ENCODE measurements around the gene UNC5C.

DNA sequence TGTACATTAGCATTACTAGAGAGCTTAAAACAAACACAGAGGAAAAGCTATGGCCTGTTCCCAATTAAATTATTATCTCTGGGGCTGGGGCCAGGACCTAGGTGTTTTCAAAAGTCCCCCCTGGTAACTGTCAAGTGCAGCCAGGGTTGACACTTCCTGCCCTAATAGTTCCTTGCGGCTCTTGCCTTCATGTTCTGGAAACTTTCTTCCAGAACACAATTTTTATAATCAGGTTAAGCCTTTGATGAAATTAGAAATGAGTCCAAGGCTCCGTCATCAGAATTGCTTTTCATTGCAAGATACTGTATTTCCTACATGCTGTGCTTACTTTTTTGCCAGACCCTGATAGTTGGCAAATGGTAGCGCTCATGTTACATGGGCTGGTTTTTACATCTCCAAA lies 229.6 kb downstream of the UNC5C start:
- TF ChIP-seq, protein P1, sequence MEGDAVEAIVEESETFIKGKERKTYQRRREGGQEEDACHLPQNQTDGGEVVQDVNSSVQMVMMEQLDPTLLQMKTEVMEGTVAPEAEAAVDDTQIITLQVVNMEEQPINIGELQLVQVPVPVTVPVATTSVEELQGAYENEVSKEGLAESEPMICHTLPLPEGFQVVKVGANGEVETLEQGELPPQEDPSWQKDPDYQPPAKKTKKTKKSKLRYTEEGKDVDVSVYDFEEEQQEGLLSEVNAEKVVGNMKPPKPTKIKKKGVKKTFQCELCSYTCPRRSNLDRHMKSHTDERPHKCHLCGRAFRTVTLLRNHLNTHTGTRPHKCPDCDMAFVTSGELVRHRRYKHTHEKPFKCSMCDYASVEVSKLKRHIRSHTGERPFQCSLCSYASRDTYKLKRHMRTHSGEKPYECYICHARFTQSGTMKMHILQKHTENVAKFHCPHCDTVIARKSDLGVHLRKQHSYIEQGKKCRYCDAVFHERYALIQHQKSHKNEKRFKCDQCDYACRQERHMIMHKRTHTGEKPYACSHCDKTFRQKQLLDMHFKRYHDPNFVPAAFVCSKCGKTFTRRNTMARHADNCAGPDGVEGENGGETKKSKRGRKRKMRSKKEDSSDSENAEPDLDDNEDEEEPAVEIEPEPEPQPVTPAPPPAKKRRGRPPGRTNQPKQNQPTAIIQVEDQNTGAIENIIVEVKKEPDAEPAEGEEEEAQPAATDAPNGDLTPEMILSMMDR (conservative IDR thresholded peaks at IDR 0.05; ENCODE audit: low read depth, low read length): no peak
- TF ChIP-seq EZH2 (IDR thresholded peaks at IDR 0.05; ENCODE audit: borderline replicate concordance, low read depth, low read length, poor library complexity, severe bottlenecking): no peak
